ENCODE data around the gene FHIT. TPM values are rescaled to one million over a fixed set of nuclear protein-coding genes. Genes with fewer than 3 reads are reported as not detected.
A peak's percentile ranks its signal among the peaks of the same experiment; 100 is the strongest.

FHIT gene
- total RNA-seq, 2 experiments from 2014 or later, result 7.6 to 7.9 TPM

DNA sequence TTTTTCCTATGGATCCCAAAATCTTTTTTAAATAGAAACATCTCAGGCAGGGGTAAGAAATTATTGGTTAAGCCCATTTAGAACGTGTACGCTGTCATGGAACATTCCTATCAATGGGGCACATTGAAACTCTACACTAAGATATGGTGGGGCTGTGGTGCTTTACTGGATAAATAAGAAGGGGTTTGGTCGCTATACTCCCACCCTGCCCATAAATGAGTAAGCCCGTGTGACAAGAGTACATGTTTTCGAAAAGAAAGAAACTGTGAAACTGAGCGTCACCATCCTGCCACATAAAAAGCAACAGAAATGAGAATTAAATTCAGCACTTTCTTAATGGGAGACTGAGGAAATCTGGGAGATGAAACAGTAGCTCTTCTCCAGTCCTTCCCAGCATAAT, 1271.7 kb downstream of the FHIT start:
- intact Hi-C loops (cut with micrococcal nuclease), result no loop called here
- ChIA-PET POLR2A (interaction anchor here (0.6 to 1.4 kb wide), 6 partner anchors 9 to 77 kb away, joined by 3 to 4 read pairs (median 3); no protein-coding TSS in a partner anchor), CTCF (interaction anchor here (0.7 to 2.2 kb wide), 7 partner anchors 9 to 83 kb away, joined by 3 to 8 read pairs (median 3); no protein-coding TSS in a partner anchor)
- TF ChIP-seq, protein P1, sequence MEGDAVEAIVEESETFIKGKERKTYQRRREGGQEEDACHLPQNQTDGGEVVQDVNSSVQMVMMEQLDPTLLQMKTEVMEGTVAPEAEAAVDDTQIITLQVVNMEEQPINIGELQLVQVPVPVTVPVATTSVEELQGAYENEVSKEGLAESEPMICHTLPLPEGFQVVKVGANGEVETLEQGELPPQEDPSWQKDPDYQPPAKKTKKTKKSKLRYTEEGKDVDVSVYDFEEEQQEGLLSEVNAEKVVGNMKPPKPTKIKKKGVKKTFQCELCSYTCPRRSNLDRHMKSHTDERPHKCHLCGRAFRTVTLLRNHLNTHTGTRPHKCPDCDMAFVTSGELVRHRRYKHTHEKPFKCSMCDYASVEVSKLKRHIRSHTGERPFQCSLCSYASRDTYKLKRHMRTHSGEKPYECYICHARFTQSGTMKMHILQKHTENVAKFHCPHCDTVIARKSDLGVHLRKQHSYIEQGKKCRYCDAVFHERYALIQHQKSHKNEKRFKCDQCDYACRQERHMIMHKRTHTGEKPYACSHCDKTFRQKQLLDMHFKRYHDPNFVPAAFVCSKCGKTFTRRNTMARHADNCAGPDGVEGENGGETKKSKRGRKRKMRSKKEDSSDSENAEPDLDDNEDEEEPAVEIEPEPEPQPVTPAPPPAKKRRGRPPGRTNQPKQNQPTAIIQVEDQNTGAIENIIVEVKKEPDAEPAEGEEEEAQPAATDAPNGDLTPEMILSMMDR (IDR thresholded peaks at IDR 0.05), result no peak
- peak overlapping the region; percentile 94 for H3K27ac Mint-ChIP-seq
- peak; percentile 60 for DNase-seq
- ATAC-seq, result peak; percentile 86
- H3K4me1 Mint-ChIP-seq (ENCODE audit: low read depth), result peaks cover 34% of the 10 kb centered on the region
- H3K27me3 Mint-ChIP-seq, result no peaks in the 10 kb centered on the region
- peaks cover 5% of the 10 kb centered on the region for H3K9me3 Mint-ChIP-seq
- peaks cover 5% of the 10 kb centered on the region for H3K36me3 Mint-ChIP-seq (ENCODE audit: low read depth)
- peak overlapping the region; percentile 26 for H3K4me3 Mint-ChIP-seq

DNA sequence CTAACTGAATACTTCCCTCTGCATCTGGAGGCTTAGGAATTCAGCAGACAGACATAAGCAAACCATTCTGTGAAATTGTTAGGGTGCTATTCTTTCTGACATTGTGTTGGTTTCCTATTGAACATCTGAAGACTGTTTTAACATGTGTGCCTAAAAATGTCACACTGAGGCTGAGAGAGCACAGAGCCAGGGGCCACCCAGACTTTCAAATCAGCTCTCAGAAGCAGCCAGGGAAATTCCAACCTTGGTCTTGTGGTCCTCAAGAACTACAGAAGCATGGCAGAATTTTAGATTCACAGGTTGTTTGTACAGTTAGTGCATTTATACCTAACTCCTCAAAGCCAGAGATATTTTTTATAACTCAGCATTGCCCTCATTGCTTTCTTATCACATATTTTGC, 1272.3 kb downstream of the FHIT start:
- Mint-ChIP-seq H3K4me3 (peak overlapping the region; percentile 3), H3K36me3 (ENCODE audit: low read depth) (peaks cover 1% of the 10 kb centered on the region), H3K9me3 (peaks cover 3% of the 10 kb centered on the region), H3K27ac (peak overlapping the region; percentile 94), H3K27me3 (no peaks in the 10 kb centered on the region), H3K4me1 (ENCODE audit: low read depth) (peaks cover 34% of the 10 kb centered on the region)
- TF ChIP-seq, protein P1 (IDR thresholded peaks at IDR 0.05), result no peak
- intact Hi-C loops (cut with micrococcal nuclease), result no loop called here
- CTCF ChIA-PET, result interaction anchor here (0.8 to 2.2 kb wide), 4 partner anchors 9 to 60 kb away, joined by 3 to 8 read pairs (median 4); no protein-coding TSS in a partner anchor
- ATAC-seq, result peak; percentile 86
- DNase-seq, result peak; percentile 75
- POLR2A ChIA-PET, result interaction anchor here (0.9 to 1.4 kb wide), 3 partner anchors 10 to 47 kb away, joined by 3 to 4 read pairs (median 3); no protein-coding TSS in a partner anchor

DNA sequence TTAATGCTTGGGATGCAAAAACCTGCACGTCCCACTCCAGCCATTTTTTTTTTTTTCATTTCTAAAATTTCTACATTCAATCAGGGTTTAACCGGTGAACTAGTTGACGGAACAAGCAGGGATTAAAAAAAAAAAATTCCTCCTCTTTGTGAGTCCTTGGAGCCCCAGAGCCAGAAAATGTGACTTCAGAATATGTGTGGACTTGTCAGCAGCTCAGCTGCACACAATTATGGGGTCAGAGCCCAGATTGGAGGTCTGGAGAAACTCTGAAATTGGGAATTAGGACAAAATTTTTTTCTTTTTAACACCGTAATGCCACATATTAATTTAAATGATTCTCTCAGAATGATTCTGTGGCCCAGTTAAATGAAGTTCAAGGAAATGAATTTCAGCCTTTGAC, 1280.5 kb downstream of the FHIT start:
- no peak overlapping the region for H3K27ac Mint-ChIP-seq
- CTCF ChIA-PET, result no interaction called here

DNA sequence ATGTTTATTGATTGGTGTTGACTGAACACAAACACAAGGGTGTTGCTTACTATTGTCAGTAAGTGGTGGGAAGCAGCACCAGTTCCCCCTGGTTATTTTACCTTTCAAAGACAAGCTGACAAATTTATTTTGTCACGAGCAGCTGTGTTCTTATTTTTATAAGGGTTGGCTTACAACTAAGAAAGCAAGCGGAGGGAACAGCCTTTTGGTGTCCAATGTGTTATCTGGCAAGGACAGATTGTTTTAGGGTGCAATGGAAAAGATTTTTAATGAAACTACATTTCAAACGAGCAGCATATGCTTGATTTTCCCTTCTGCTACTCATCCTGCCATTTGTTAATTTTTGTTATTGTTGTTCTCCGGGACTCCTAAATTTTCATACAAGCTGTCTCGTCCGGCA, 1280.9 kb downstream of the FHIT start:
- Mint-ChIP-seq H3K36me3 (ENCODE audit: low read depth) (no peaks in the 10 kb centered on the region), H3K27ac (no peak overlapping the region), H3K4me1 (ENCODE audit: low read depth) (peaks cover 8% of the 10 kb centered on the region), H3K9me3 (peaks cover 2% of the 10 kb centered on the region), H3K27me3 (no peaks in the 10 kb centered on the region), H3K4me3 (no peak overlapping the region)
- ATAC-seq, result no peak
- intact Hi-C loops (cut with micrococcal nuclease), result no loop called here
- POLR2A ChIA-PET, result no interaction called here
- TF ChIP-seq, protein P1 (IDR thresholded peaks at IDR 0.05), result no peak
- no peak for DNase-seq
- CTCF ChIA-PET, result no interaction called here

More for the DNA sequence above, 1280.5 kb downstream of the FHIT start:
- TF ChIP-seq, protein P1 (IDR thresholded peaks at IDR 0.05), result no peak
- Mint-ChIP-seq H3K27me3 (no peaks in the 10 kb centered on the region), H3K4me3 (no peak overlapping the region), H3K4me1 (ENCODE audit: low read depth) (peaks cover 8% of the 10 kb centered on the region), H3K36me3 (ENCODE audit: low read depth) (no peaks in the 10 kb centered on the region), H3K9me3 (peaks cover 2% of the 10 kb centered on the region)
- no peak for ATAC-seq
- POLR2A ChIA-PET, result interaction anchor here (0.7 kb wide), 1 partner anchor 92 kb away, joined by 3 read pairs; no protein-coding TSS in a partner anchor
- intact Hi-C loops (cut with micrococcal nuclease), result no loop called here
- DNase-seq, result no peak

DNA sequence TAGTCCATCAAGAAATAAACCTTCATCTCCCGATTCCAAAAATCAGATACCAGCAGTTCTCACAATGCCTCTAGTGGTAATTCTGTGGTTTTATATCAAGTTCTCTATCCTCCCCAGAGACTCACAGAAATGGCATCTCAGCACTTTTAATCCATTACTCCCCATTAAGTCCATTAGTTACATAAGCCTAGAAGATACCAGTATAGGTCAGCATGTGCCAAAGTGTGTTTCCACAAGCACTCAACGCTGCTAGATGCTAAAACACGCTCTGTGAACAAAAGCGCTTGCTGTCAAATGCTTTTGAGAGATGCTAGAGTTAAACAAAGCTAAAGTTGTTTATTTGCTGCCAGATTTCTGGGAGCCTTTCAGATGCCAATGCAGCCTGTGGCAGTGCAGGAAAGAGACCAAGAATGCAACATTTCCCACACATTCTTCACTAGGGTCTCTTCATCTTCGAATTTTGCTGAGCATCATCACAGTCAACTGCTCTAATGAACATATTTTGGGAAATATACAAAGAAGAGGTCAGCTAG, 1282.7 kb downstream of the FHIT start:
- POLR2A ChIA-PET, result no interaction called here
- peaks cover 2% of the 10 kb centered on the region for H3K9me3 Mint-ChIP-seq
- H3K27ac Mint-ChIP-seq, result no peak overlapping the region
- no peak for ATAC-seq
- no peak overlapping the region for H3K4me3 Mint-ChIP-seq
- no peaks in the 10 kb centered on the region for H3K36me3 Mint-ChIP-seq (ENCODE audit: low read depth)
- TF ChIP-seq, protein P1 (IDR thresholded peaks at IDR 0.05), result no peak
- H3K27me3 Mint-ChIP-seq, result no peaks in the 10 kb centered on the region
- no peak for DNase-seq
- peaks cover 8% of the 10 kb centered on the region for H3K4me1 Mint-ChIP-seq (ENCODE audit: low read depth)
- intact Hi-C loops (cut with micrococcal nuclease), result no loop called here
- CTCF ChIA-PET, result no interaction called here

Measured in activated CD8-positive, alpha-beta T cell treated with anti-CD3 and anti-CD28 coated beads for 36 hours (primary cell).